HG03103 (cell line): ENCODE results near the gene PRTN3.

Source experiments
- ATAC-seq: cut with Tn5 transposase; IDR thresholded peaks from one replicate; pipeline ENCODE4 v1.9.1; 2021; ENCODE audit warnings: low read depth; ENCODE audit not compliant: unreplicated experiment

Gene PRTN3

GRCh38 chr19:861756-862580 is 21.2 kb downstream of the PRTN3 start:
- no peak for ATAC-seq

GRCh38 chr19:862581-863314 is 21.9 kb downstream of the PRTN3 start:
- no peak for ATAC-seq

- ATAC-seq = no peak
These were observed 22.5 kb downstream of the PRTN3 start for GRCh38 chr19:863315-863620.

- ATAC-seq = no peak
These were observed 26.0 kb downstream of the PRTN3 start for GRCh38 chr19:866769-867300.

GRCh38 chr19:867301-867793 is 26.5 kb downstream of the PRTN3 start:
- ATAC-seq = no peak

- ATAC-seq = no peak
These were observed 27.2 kb downstream of the PRTN3 start for GRCh38 chr19:867855-868457.

GRCh38 chr19:868458-869244 is 27.9 kb downstream of the PRTN3 start:
- no peak for ATAC-seq

- ATAC-seq = no peak
These were observed 28.7 kb downstream of the PRTN3 start for GRCh38 chr19:869245-870177.

- ATAC-seq = no peak
These were observed 29.5 kb downstream of the PRTN3 start for GRCh38 chr19:870314-870713.

- ATAC-seq = no peak
These were observed 30.2 kb downstream of the PRTN3 start for GRCh38 chr19:870963-871401.

GRCh38 chr19:871446-872265 is 30.9 kb downstream of the PRTN3 start:
- ATAC-seq = no peak

GRCh38 chr19:872266-872951 is 31.6 kb downstream of the PRTN3 start:
- no peak for ATAC-seq

- no peak for ATAC-seq
These were observed 32.3 kb downstream of the PRTN3 start for GRCh38 chr19:873084-873483.

GRCh38 chr19:873561-874041 is 32.8 kb downstream of the PRTN3 start:
- ATAC-seq = no peak

GRCh38 chr19:875265-875879 is 34.6 kb downstream of the PRTN3 start:
- ATAC-seq = no peak

- ATAC-seq = no peak
These were observed 35.3 kb downstream of the PRTN3 start for GRCh38 chr19:876089-876488.

GRCh38 chr19:876780-877314 is 36.0 kb downstream of the PRTN3 start:
- no peak for ATAC-seq
